Left colon (tissue), 2 donors: ENCODE results near the gene SMIM1. TPM values are rescaled to one million over a fixed set of nuclear protein-coding genes. Genes with fewer than 3 reads are reported as not detected.
"Not testable (repeated sequence)": the region's sequence is repeated elsewhere in the genome, so short reads cannot be mapped to it uniquely, and the experiment has no call there.

Source experiments
- ATAC-seq: fragments of 200-7000 bp; cut with Tn5 transposase; one replicate; pipeline ENCODE4 v1.9.1; 2020; ENCODE audit warnings: mild to moderate bottlenecking, moderate library complexity
- DNase-seq, 2 donors: peaks; one replicate each; pipeline ENCODE4 v3.0.0-alpha.2; 2020
- intact Hi-C, 2 donors: fragments of 100-400 bp; cut with DNase I in 1 of 2; cut with micrococcal nuclease in 1 of 2; formaldehyde crosslinking; loops; one replicate each; pipeline versions ENCODE4 v1.11.2 to v1.14.0; 2022; cut with DNase I, micrococcal nuclease
- long read RNA-seq: library from polyadenylated mRNA; unstranded; transcript quantifications from one replicate; pipeline ENCODE4 v2.0.0, GENCODE V29; 2021
- total RNA-seq, 2 donors: library from RNA; stranded (reverse); fragmentation: NEBNext Ultra II Directional; extraction: Animal tissue kit (Norgen Biotek cat#: 25700); gene quantifications; one replicate each; pipeline ENCODE4 v1.2.1, GENCODE V29; 2021
- donor health status: DM: no; HTN: no; CAD: no.
- donor health status: DM: yes; HTN: yes; CAD: no.

The SMIM1 gene, protein sequence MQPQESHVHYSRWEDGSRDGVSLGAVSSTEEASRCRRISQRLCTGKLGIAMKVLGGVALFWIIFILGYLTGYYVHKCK
- total RNA-seq: 1 to 10 TPM; 1.8 to 4.6 TPM
- long read RNA-seq: 0 reads

DNA sequence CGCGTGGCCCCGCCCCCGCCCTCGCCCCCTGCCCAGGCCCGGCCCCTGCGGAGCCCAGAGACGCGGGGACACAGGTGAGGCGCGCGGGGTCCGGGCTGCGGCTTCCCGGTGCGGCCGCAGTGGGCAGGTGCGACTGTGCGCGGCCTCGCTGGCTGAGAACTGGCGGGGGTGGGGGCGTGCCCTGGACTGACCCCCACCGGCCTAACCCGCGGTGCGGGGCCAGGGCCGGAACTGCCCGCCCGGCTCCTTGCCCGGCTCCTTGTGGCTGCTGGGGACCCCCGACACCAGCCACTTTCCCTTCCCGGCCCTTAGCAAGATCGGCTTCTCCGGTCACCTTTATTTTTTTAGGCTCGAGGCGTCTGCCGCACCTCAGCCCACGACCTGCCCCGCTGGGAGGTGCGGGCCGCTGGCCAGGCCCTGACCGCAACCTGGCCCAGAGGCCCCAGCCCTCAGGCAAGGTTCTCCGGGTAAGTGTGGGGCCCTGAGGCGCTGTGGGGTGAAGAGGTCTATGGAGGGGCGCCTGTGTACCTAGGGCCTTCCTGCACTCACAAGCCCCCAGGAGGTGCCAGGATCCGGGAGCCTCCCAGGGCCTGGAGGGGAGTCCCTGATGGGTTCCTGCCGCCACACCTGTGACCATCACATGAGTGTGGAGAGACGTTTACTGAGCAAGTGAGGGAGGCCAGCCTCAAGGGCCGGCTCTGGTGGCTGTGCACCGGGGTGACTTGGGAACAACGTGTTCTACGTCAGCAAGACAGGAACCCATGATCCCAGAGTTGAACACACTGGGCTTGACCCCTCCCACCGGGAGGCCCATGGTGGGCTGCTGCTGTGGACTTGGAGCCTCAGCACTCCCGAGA, at the start of gene SMIM1:
Gene SMIM1, plus strand, starts transcription at position 35 of the 857 bp plus-strand sequence. CDS start 2,625 bp downstream, outside the sequence.
- DNase-seq (peak; percentile 31 to 34), ATAC-seq (peak; percentile 2)
- intact Hi-C loops: no loop called here

GRCh38 chr1:3722846-3723245, 49.7 kb upstream of the SMIM1 start:
- intact Hi-C loops: no loop called here
- ATAC-seq: no peak

GRCh38 chr1:3724416-3725030, 48.0 kb upstream of the SMIM1 start:
- intact Hi-C loops: not testable (repeated sequence)
- peak; percentile 57 for ATAC-seq

More at GRCh38 chr1:3722846-3723245, 49.7 kb upstream of the SMIM1 start:
- DNase-seq: no peak

GRCh38 chr1:3725366-3725765, 47.2 kb upstream of the SMIM1 start:
- intact Hi-C loops: no loop called here
- no peak for ATAC-seq
- DNase-seq: no peak

More at GRCh38 chr1:3724416-3725030, 48.0 kb upstream of the SMIM1 start:
- peak; percentile 44 to 82 for DNase-seq

GRCh38 chr1:3727042-3727824, 45.3 kb upstream of the SMIM1 start:
- intact Hi-C loops: no loop called here
- no peak for ATAC-seq
- no peak for DNase-seq

DNA sequence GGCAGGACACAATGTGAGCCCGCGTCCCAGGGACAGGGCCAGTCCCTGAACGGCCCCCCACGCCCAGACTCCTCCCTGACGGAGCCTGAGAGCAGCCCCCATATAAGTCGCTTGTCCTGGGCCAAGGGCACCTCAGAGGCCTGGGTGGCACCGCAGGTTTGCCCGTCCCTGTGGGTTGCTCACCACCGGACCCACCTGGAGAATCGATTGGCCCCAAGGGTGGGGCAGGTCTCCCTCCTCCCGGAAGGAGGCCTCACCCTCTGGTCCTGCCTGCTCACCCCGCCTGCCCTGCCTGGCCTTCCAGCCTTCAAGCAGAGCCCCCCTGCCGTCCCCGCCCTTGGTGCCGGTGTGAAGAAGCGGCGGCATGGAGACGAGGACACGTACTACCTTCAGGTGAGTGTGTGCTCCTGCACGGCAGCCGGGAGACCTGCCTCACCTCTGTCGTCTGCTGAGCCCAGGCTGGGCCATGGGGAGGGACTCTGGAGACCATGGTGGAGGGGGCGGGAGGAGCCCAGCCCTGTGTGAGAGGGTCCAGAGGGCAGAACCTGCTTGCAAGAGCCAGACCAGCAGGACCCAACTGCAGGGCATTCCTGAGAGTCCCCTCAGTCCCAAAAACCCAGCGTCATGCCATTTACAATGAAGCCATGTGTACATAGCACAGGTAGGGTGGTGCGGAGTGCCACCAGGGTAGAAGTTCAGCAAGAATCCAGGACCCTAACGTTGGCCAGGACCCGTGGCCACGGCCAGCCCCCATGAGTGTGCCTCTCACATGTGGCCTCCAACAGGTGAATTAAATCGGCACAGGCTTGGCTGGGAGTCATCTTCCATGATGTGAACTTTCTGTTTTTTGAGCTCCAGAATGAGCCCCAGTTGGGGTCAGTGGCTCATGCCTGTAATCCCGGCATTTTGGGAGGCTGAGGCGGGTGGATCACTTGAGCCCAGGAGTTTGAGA, 44.4 kb upstream of the SMIM1 start:
- ATAC-seq (no peak), DNase-seq (no peak)
- intact Hi-C loops: no loop called here

DNA sequence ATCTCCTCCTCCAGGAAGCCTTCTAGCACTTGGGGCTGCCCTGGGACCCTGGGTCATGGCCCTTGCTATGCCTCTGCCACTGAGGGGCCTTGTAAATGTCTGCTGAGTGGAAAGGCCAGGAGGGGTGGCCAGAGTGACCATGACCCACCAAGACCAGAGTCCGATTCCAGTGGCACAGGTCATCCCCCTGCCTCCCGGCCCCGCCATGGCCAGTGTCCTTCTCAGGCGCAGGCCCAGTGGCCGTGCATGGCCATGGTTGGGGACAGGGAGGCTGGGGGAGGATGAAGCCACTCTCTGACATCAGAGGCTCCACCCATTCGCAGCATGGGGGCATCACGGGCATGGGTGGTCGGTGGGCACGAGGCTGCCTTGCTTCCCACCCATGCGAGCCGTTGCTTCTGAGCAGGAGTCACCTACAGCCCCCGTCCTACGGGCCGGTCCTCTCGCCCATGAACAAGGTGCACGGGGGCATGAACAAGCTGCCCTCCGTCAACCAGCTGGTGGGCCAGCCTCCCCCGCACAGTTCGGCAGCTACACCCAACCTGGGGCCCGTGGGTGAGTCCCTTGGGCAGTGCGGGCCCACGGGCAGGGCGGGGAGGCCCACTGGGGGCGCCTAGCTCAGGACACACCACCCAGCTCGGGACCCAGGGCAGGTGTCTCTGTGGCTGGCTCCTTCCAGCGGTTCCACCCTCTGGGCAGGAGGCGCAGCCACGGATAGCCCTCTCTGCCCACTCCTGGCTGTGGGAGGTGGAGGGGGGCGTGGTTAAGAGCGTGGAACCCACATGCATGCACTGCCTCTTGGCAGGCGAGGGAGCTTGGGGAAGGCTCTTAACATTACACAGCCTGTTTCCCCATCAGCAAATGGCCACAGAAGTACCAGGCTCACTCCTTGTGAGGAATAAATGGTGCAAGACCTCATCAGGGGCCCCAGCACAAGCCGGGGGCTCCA, 42.7 kb upstream of the SMIM1 start:
- DNase-seq (no peak), ATAC-seq (no peak)
- intact Hi-C loops: no loop called here

GRCh38 chr1:3730543-3731247, 41.9 kb upstream of the SMIM1 start:
- ATAC-seq: no peak
- no peak for DNase-seq
- intact Hi-C loops: no loop called here

- intact Hi-C loops: no loop called here
- no peak for ATAC-seq
Measured at GRCh38 chr1:3731583-3732433, 40.7 kb upstream of the SMIM1 start.

DNA sequence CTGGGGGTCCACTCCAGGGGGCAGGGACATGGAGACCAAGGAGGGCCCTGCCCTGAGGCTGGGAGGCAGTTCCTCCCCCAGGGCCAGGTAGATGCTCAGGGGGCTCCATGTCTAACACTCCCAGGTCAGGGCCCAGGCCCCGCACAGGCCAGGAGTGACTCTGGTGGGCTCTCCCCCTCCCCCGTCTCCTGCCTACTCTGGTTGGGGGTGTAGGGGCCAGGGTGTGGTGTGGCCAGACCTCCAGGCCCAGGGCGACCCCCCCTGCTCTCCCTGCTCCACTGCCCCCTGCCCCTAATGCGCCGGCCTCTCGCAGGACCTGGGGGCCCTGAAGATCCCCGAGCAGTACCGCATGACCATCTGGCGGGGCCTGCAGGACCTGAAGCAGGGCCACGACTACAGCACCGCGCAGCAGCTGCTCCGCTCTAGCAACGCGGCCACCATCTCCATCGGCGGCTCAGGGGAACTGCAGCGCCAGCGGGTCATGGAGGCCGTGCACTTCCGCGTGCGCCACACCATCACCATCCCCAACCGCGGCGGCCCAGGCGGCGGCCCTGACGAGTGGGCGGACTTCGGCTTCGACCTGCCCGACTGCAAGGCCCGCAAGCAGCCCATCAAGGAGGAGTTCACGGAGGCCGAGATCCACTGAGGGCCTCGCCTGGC, 40.0 kb upstream of the SMIM1 start:
- peak; percentile 26 for ATAC-seq
- no peak for DNase-seq
- intact Hi-C loops: no loop called here

More at GRCh38 chr1:3731583-3732433, 40.7 kb upstream of the SMIM1 start:
- no peak for DNase-seq

- intact Hi-C loops: no loop called here
- ATAC-seq: no peak
- no peak for DNase-seq
Measured at GRCh38 chr1:3733094-3733882, 39.3 kb upstream of the SMIM1 start.

GRCh38 chr1:3733883-3734589, 38.5 kb upstream of the SMIM1 start:
- ATAC-seq (no peak), DNase-seq (no peak)
- intact Hi-C loops: no loop called here

DNA sequence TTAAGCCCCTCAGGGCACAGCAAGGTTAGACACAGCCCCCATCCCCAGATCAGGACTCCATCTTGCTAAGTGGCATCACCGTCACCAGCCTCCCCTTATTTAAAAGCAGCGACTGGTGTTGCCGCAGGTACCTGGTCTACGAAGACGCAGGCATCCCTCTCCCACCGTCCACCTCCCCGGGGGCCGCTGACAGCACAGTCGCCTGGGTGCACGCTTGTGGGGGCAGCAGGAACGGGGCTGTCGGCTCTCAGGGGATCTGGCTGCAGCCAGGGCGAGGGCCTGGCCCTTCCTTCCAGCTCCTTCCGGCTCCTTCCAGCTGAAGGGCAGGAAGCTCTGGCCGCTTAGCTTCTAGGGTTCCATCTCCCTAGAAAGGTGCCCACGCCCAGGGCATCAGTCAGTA, 37.9 kb upstream of the SMIM1 start:
- no peak for DNase-seq
- intact Hi-C loops: no loop called here
- ATAC-seq: no peak
